ENCODE measurements around the gene CTNND2. TPM values are rescaled to one million over a fixed set of nuclear protein-coding genes. Genes with fewer than 3 reads are reported as not detected.
"Not testable (repeated sequence)": the region's sequence is repeated elsewhere in the genome, so short reads cannot be mapped to it uniquely, and the experiment has no call there.

CTNND2 gene
- total RNA-seq, 3 donors from 2014 or later (not counting 1 experiment from before 2014, with no cell fraction given): not detected

DNA sequence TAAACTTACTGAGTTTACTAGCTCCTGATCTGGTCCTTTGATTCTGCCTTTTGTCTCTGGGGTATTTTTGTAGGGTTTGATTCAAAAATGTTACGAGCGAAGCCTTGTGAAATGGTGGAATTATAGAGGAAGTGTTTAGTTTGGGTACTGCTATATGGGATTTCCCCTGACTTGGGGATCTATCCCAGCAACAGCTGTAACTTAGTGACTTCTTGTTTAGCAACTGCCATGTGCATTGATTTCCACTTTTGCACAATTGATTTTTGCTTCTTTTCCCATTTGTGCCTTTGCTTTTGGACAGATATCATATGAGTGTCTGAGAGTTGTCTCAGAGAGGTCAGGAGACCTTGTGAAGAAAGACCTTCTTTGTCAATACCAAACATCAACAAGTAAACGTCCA lies 894.7 kb downstream of the CTNND2 start:
- H3K4me1 Mint-ChIP-seq: no peaks in the 10 kb centered on the region
- Histone ChIP-seq H3K36me3 (ENCODE audit: control insufficient read depth, insufficient read depth, low read length) (no peaks in the 10 kb centered on the region), H3K4me3 (ENCODE audit: low read length) (no peak overlapping the region), H3K27ac (ENCODE audit: low read length) (no peak overlapping the region), H3K4me1 (ENCODE audit: control insufficient read depth, insufficient read depth, low read length) (no peaks in the 10 kb centered on the region), H3K9me3 (ENCODE audit: control insufficient read depth, insufficient read depth, low read length) (no peaks in the 10 kb centered on the region), H3K27me3 (ENCODE audit: control insufficient read depth, insufficient read depth, low read length) (no peaks in the 10 kb centered on the region)
- no peaks in the 10 kb centered on the region for H3K36me3 Mint-ChIP-seq
- no peak overlapping the region for H3K27ac Mint-ChIP-seq
- H3K27me3 Mint-ChIP-seq (ENCODE audit: low read depth in 2 of 2): peaks cover 3 to 10% of the 10 kb centered on the region in 2 donors
- TF ChIP-seq, protein P1, sequence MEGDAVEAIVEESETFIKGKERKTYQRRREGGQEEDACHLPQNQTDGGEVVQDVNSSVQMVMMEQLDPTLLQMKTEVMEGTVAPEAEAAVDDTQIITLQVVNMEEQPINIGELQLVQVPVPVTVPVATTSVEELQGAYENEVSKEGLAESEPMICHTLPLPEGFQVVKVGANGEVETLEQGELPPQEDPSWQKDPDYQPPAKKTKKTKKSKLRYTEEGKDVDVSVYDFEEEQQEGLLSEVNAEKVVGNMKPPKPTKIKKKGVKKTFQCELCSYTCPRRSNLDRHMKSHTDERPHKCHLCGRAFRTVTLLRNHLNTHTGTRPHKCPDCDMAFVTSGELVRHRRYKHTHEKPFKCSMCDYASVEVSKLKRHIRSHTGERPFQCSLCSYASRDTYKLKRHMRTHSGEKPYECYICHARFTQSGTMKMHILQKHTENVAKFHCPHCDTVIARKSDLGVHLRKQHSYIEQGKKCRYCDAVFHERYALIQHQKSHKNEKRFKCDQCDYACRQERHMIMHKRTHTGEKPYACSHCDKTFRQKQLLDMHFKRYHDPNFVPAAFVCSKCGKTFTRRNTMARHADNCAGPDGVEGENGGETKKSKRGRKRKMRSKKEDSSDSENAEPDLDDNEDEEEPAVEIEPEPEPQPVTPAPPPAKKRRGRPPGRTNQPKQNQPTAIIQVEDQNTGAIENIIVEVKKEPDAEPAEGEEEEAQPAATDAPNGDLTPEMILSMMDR (IDR thresholded peaks at IDR 0.05): no peak
- H3K9me3 Mint-ChIP-seq: no peaks in the 10 kb centered on the region
- H3K4me3 Mint-ChIP-seq: no peak overlapping the region
- ATAC-seq (no peak), DNase-seq (no peak)
- intact Hi-C loops (cut with micrococcal nuclease): no loop called here
- WGBS (ENCODE audit: insufficient coverage): 92% methylated on average over 2 of the region's 3 CpGs

GRCh38 chr5:11007269-11007870 lies 896.9 kb downstream of the CTNND2 start:
- intact Hi-C loops (cut with micrococcal nuclease): no loop called here

GRCh38 chr5:11004523-11004922 lies 899.7 kb downstream of the CTNND2 start:
- intact Hi-C loops (cut with micrococcal nuclease); ATAC-seq; H3K4me1 Mint-ChIP-seq; H3K27ac Mint-ChIP-seq; H3K9me3 Mint-ChIP-seq; H3K27me3 Mint-ChIP-seq (ENCODE audit: low read depth in 2 of 2); H3K27ac ChIP-seq (ENCODE audit: low read length); H3K4me3 ChIP-seq (ENCODE audit: low read length); H3K9me3 ChIP-seq (ENCODE audit: control insufficient read depth, insufficient read depth, low read length); H3K36me3 Mint-ChIP-seq; H3K4me1 ChIP-seq (ENCODE audit: control insufficient read depth, insufficient read depth, low read length); H3K27me3 ChIP-seq (ENCODE audit: control insufficient read depth, insufficient read depth, low read length); H3K36me3 ChIP-seq (ENCODE audit: control insufficient read depth, insufficient read depth, low read length); DNase-seq; H3K4me3 Mint-ChIP-seq: not testable (repeated sequence)
- 89% methylated on average over 4 of the region's 4 CpGs for WGBS (ENCODE audit: insufficient coverage)

More at GRCh38 chr5:11007269-11007870, 896.9 kb downstream of the CTNND2 start:
- Histone ChIP-seq H3K27me3 (ENCODE audit: control insufficient read depth, insufficient read depth, low read length) (no peaks in the 10 kb centered on the region), H3K27ac (ENCODE audit: low read length) (no peak overlapping the region), H3K4me1 (ENCODE audit: control insufficient read depth, insufficient read depth, low read length) (no peaks in the 10 kb centered on the region), H3K4me3 (ENCODE audit: low read length) (no peak overlapping the region), H3K9me3 (ENCODE audit: control insufficient read depth, insufficient read depth, low read length) (no peaks in the 10 kb centered on the region), H3K36me3 (ENCODE audit: control insufficient read depth, insufficient read depth, low read length) (no peaks in the 10 kb centered on the region)
- H3K27me3 Mint-ChIP-seq (ENCODE audit: low read depth in 2 of 2): peaks cover 2 to 10% of the 10 kb centered on the region in 2 donors
- ATAC-seq (no peak), DNase-seq (no peak)
- no peak overlapping the region for H3K27ac Mint-ChIP-seq
- no peak overlapping the region for H3K4me3 Mint-ChIP-seq
- no peaks in the 10 kb centered on the region for H3K4me1 Mint-ChIP-seq
- no peaks in the 10 kb centered on the region for H3K36me3 Mint-ChIP-seq
- H3K9me3 Mint-ChIP-seq: no peaks in the 10 kb centered on the region
- WGBS (ENCODE audit: insufficient coverage): 81% methylated on average over 18 of the region's 18 CpGs
- TF ChIP-seq, protein P1 (IDR thresholded peaks at IDR 0.05): no peak

GRCh38 chr5:11000515-11001353 lies 903.5 kb downstream of the CTNND2 start:
- no peak for ATAC-seq
- H3K4me3 Mint-ChIP-seq: no peak overlapping the region
- no peak overlapping the region for H3K4me3 ChIP-seq (ENCODE audit: low read length)
- no peaks in the 10 kb centered on the region for H3K9me3 Mint-ChIP-seq
- H3K9me3 ChIP-seq (ENCODE audit: control insufficient read depth, insufficient read depth, low read length): no peaks in the 10 kb centered on the region
- TF ChIP-seq, protein P1 (IDR thresholded peaks at IDR 0.05): no peak
- peaks cover 6 to 9% of the 10 kb centered on the region in 2 donors for H3K27me3 Mint-ChIP-seq (ENCODE audit: low read depth in 2 of 2)
- no peaks in the 10 kb centered on the region for H3K4me1 ChIP-seq (ENCODE audit: control insufficient read depth, insufficient read depth, low read length)
- 93% methylated on average over 2 of the region's 2 CpGs for WGBS (ENCODE audit: insufficient coverage)
- no peaks in the 10 kb centered on the region for H3K36me3 ChIP-seq (ENCODE audit: control insufficient read depth, insufficient read depth, low read length)
- H3K27me3 ChIP-seq (ENCODE audit: control insufficient read depth, insufficient read depth, low read length): no peaks in the 10 kb centered on the region
- H3K36me3 Mint-ChIP-seq: no peaks in the 10 kb centered on the region
- no peak for DNase-seq
- no peak overlapping the region for H3K27ac ChIP-seq (ENCODE audit: low read length)
- H3K4me1 Mint-ChIP-seq: no peaks in the 10 kb centered on the region
- no peak overlapping the region for H3K27ac Mint-ChIP-seq
- intact Hi-C loops (cut with micrococcal nuclease): no loop called here
